Fibroblast of mammary gland (primary cell): ENCODE measurements around the gene PTPA.
"Not testable (repeated sequence)": the region's sequence is repeated elsewhere in the genome, so short reads cannot be mapped to it uniquely, and the experiment has no call there.

Experiments used
- DNase-seq: peaks from one replicate; pipeline ENCODE4 v3.0.0-alpha.2; 2010; ENCODE audit warnings: low read depth
- H3K4me3 ChIP-seq: 2 replicates; pipeline ENCODE4 v1.5.1; 2011; ENCODE audit warnings: low read depth, mild to moderate bottlenecking, low read length, moderate library complexity; ENCODE audit not compliant: control insufficient read depth
- TF ChIP-seq, protein P1 (sequence below): conservative IDR thresholded peaks from 2 replicates; pipeline ENCODE4 v1.5.1; 2011; ENCODE audit warnings: low read depth, low read length, inconsistent platforms; ENCODE audit not compliant: control insufficient read depth, insufficient read depth

The PTPA gene

GRCh38 chr9:129128689-129129088 is 17.5 kb downstream of the PTPA start:
- H3K4me3 ChIP-seq = no peak overlapping the region
- TF ChIP-seq, protein P1, sequence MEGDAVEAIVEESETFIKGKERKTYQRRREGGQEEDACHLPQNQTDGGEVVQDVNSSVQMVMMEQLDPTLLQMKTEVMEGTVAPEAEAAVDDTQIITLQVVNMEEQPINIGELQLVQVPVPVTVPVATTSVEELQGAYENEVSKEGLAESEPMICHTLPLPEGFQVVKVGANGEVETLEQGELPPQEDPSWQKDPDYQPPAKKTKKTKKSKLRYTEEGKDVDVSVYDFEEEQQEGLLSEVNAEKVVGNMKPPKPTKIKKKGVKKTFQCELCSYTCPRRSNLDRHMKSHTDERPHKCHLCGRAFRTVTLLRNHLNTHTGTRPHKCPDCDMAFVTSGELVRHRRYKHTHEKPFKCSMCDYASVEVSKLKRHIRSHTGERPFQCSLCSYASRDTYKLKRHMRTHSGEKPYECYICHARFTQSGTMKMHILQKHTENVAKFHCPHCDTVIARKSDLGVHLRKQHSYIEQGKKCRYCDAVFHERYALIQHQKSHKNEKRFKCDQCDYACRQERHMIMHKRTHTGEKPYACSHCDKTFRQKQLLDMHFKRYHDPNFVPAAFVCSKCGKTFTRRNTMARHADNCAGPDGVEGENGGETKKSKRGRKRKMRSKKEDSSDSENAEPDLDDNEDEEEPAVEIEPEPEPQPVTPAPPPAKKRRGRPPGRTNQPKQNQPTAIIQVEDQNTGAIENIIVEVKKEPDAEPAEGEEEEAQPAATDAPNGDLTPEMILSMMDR = no peak
- DNase-seq = no peak

DNA sequence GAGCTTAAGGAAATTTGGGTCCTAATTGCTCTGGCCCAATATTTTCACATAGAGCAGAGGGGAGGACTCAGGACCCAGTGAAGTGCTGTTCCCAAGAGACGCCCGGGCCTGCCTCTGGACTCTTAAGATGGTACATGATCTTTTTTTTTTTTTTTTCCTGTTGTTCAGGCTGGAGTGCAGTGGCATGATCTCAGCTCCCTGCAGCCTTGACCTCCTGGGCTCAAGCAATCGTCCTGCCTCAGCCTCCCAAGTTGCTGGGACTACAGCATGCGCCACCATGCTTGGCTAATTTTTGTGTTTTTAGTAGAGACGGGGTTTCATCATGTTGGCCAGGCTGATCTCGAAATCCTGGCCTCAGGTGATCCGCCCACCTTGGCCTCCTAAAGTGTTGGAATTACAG is 19.1 kb downstream of the PTPA start:
- not testable (repeated sequence) for DNase-seq, H3K4me3 ChIP-seq

DNA sequence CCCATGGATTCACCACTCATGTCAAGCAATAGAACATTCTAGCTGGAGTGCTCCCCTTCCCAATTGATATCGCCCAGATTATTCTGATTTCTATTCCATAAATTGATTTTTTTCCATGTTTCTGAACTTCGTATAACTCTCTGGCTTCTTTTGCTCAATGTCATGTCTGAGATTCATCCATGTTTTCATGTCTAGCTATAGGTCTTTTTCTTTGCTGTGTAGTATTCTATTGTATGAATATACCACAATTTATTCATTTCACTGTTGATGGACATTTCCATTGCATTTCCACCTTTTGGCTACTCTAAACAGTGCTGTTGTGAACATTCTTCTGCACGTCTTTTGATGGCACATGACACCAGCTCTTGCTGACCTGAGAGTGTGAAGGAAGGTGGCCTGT is 19.6 kb downstream of the PTPA start:
- H3K4me3 ChIP-seq = no peak overlapping the region
- DNase-seq = no peak
- TF ChIP-seq, protein P1 = no peak

DNA sequence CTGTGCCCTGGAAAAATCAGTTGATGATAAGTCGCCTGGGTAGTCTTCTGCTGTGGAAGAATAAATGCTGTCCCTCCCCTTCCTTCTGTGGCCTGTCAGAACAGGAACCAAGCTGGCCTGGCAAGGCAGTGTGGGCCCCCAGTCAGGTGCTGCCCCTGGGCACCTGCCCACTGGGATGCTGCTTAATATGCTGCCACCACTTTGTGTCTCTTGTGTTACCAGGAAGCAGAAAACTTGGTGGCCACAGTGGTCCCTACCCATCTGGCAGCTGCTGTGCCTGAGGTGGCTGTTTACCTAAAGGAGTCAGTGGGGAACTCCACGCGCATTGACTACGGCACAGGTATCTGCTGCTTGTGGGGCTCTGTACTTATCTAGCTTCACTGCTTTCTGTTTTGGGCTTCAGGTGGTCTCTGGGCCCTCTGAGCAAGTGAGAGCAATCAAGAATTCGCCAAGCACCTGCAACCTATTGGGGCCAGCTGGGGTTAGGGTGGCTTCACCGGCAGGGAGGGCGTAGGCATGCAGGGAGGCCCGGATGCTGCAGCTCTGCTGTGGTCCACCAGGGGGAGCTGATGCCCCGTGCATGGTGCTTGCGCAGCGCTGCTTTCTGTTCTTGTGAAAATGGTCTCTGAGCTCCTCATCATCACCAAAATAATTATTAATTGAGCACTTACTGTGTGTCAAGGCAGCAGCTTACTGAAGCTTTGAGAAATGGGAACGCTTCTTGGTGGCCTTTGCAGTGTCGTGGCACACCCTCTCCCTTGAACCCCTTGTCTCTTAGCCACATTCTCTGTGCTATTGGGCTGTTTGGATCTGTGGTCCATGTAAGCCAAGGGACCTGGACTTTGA is 20.3 kb downstream of the PTPA start:
- peak; percentile 62 for DNase-seq
- no peak overlapping the region for H3K4me3 ChIP-seq
- TF ChIP-seq, protein P1 = peak; percentile 98

DNA sequence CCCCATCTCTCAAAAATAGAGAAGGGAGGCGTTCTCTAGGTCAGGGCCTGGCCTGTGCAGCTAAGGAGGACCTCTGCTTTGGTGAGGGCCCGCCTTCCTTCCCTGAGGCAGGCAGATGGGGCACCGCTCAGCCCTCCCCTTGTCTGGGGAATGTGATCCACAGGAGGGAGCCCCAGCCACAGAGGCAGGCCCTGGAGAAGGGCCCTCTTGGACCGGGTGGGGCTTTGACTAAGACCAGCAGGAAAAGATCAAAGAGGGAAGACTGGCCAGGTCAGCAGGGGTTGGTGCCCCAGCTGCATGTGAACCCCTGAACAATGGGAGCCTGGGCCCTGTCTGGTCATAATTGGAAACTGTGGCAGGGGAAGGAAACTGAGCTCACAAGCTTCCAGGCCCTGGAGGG is 21.9 kb downstream of the PTPA start:
- DNase-seq = no peak
- TF ChIP-seq, protein P1 = no peak
- H3K4me3 ChIP-seq = no peak overlapping the region

DNA sequence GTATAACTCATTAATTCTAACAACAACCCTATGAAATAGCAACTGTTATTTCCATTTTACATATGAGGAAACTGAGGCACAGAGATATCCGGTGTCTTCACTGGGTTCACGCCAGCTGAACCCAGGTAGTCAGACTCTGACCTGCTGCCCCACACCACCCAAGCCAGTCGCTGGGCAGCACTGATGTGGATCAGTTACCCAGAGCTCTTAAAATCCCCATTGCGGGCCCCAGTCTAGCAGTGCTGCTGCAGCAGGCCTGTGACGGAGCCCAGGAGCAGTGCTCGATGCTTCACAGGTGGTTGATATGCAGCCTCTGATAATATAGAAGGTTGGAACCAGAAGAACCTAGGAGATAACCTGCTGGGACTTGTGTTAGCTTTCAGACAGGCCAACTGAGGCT is 24.3 kb downstream of the PTPA start:
- TF ChIP-seq, protein P1 = no peak
- no peak for DNase-seq
- H3K4me3 ChIP-seq = no peak overlapping the region

- H3K4me3 ChIP-seq = no peak overlapping the region
- TF ChIP-seq, protein P1 = no peak
- DNase-seq = no peak
Observed at GRCh38 chr9:129136446-129137035, 25.3 kb downstream of the PTPA start.
